Bronchial epithelial cell (primary cell): ENCODE measurements around the gene CTNNA2. TPM values are rescaled to one million over a fixed set of nuclear protein-coding genes. Genes with fewer than 3 reads are reported as not detected.

Source experiments
- DNase-seq: peaks from one replicate; pipeline ENCODE4 v3.0.0-alpha.2; 2010; ENCODE audit warnings: low read depth
- FAIRE-seq: peaks from 2 replicates; lab custom pipeline; 2011; peaks lifted over from hg19 to GRCh38; lab: Jason Lieb, UNC
- H3K27me3 ChIP-seq: 2 replicates; pipeline ENCODE4 v1.5.1; 2011; ENCODE audit warnings: low read length; ENCODE audit not compliant: control insufficient read depth, insufficient read depth
- H3K36me3 ChIP-seq: 2 replicates; pipeline ENCODE4 v1.5.1; 2011; ENCODE audit warnings: low read length; ENCODE audit not compliant: control insufficient read depth, insufficient read depth
- H3K4me3 ChIP-seq: 2 replicates; pipeline ENCODE4 v1.5.1; 2011; ENCODE audit warnings: mild to moderate bottlenecking, low read depth, low read length, control low read depth
- total RNA-seq: library from RNA; depleted of rRNA; stranded (reverse); fragments of >200 nt; gene quantifications from 2 replicates; pipeline ENCODE4 v1.2.1, GENCODE V29; 2014
- TF ChIP-seq, protein P1 (sequence below): IDR thresholded peaks from 2 replicates; pipeline ENCODE4 v1.5.1; 2011; ENCODE audit warnings: mild to moderate bottlenecking, moderate library complexity, low read length, control low read depth, inconsistent platforms; ENCODE audit not compliant: insufficient read depth, severe bottlenecking

The CTNNA2 gene
- total RNA-seq, 1 donor from 2014 or later = not detected

DNA sequence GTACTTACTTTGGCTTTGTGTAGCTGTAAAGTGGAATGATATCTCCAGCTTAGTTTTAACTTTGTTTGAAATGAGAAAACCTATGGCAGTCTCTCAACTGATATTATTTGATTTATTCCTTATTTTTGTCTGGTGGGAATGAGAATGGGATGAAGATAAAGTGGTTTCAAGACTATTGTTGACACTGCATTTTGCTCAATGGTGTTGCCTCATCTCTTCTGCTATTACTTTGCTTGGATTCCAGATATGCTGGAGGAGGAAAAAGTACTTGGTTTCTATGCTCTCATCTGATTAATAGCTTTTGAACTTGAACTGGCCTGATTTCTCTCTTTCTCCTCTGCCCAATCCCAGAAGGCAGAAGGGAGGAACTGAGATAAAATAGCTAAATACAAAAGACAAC lies 198.2 kb downstream of the CTNNA2 start:
- no peaks in the 10 kb centered on the region for H3K36me3 ChIP-seq
- no peak for FAIRE-seq
- TF ChIP-seq, protein P1, sequence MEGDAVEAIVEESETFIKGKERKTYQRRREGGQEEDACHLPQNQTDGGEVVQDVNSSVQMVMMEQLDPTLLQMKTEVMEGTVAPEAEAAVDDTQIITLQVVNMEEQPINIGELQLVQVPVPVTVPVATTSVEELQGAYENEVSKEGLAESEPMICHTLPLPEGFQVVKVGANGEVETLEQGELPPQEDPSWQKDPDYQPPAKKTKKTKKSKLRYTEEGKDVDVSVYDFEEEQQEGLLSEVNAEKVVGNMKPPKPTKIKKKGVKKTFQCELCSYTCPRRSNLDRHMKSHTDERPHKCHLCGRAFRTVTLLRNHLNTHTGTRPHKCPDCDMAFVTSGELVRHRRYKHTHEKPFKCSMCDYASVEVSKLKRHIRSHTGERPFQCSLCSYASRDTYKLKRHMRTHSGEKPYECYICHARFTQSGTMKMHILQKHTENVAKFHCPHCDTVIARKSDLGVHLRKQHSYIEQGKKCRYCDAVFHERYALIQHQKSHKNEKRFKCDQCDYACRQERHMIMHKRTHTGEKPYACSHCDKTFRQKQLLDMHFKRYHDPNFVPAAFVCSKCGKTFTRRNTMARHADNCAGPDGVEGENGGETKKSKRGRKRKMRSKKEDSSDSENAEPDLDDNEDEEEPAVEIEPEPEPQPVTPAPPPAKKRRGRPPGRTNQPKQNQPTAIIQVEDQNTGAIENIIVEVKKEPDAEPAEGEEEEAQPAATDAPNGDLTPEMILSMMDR = no peak

DNA sequence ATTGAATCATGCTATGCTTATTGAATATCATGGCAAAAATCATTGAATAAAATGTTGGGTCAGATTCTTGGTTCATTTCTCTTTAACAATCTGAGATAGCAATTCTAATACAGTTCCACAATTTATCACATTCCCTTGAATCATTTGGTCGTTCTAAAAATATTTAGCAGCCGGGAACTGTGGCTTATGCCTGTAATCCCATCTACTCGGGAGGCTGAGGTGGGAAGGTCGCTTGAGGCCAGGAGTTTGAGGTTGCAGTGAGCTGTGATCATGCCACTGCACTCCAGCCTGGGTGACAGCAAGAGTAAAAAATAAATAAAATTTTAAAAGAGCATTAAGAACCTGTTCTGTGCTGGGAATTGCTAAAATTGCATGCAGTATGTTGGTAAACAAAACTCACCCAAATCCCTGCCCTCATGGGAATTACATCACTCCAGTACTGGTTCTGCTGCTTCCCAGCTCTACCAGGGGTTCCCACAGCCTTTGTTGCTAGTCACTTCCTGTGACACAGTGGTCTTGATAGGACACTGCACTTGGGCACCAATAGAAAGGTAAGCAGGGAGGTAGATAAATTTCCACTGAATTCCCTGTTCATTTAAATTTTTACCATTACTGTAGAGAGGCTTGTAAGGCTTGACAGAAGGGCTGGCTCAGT lies 200.4 kb downstream of the CTNNA2 start:
- TF ChIP-seq, protein P1 = no peak
- DNase-seq = peak; percentile 3
- H3K36me3 ChIP-seq = no peaks in the 10 kb centered on the region
- H3K27me3 ChIP-seq = no peaks in the 10 kb centered on the region
- no peak overlapping the region for H3K4me3 ChIP-seq
- FAIRE-seq = no peak

More for the DNA sequence above, 198.2 kb downstream of the CTNNA2 start:
- no peak for DNase-seq
- no peaks in the 10 kb centered on the region for H3K27me3 ChIP-seq
- no peak overlapping the region for H3K4me3 ChIP-seq

GRCh38 chr2:79714283-79714682 lies 201.4 kb downstream of the CTNNA2 start:
- no peak for DNase-seq
- TF ChIP-seq, protein P1 = no peak
- Histone ChIP-seq H3K4me3 (no peak overlapping the region), H3K27me3 (no peaks in the 10 kb centered on the region), H3K36me3 (no peaks in the 10 kb centered on the region)
- FAIRE-seq = no peak

DNA sequence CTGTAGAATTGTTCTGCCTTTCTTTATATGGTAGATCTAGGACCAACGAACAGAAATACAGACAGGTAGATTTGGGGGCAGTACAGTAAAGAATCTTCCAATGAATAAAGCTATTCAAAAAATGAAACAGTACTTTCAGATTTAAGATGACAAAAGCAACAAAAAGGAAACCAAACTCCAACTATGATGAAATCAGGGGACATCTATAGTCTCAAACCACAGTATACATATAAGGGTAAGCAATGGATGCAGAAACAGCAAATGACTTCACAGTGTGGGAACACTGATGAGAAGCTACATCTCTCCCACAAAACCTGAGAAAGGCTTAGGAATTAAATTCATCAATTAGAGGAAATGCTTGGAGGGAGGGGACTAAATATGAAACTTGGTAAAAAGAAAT lies 202.5 kb downstream of the CTNNA2 start:
- Histone ChIP-seq H3K27me3 (no peaks in the 10 kb centered on the region), H3K4me3 (no peak overlapping the region), H3K36me3 (no peaks in the 10 kb centered on the region)
- no peak for FAIRE-seq
- no peak for DNase-seq
- TF ChIP-seq, protein P1 = no peak

DNA sequence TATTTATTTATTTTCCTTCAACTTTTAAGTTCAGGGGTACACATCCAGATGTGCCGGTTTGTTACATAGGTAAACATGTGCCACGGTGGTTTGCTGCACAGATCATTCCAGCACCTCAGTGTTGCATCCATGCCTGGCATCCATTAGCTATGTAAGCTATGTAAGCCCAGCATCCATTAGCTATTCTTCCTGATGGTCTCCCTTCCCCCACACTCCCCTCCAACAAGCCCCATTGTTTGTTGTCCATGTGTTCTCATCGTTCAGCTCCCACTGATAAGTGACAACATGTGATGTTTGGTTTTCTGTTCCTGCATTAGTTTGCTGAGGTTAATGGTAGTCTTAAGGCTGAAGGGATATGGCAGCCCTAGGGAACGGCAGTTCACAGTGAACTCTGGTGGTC lies 203.4 kb downstream of the CTNNA2 start:
- no peak for DNase-seq
- no peak for FAIRE-seq
- TF ChIP-seq, protein P1 = no peak
- Histone ChIP-seq H3K36me3 (no peaks in the 10 kb centered on the region), H3K27me3 (no peaks in the 10 kb centered on the region), H3K4me3 (no peak overlapping the region)
